ENCODE data around the gene ATP11B. TPM values are rescaled to one million over a fixed set of nuclear protein-coding genes. Genes with fewer than 3 reads are reported as not detected.

Gene ATP11B
- total RNA-seq, 1 donor from 2014 or later = 104 TPM

GRCh38 chr3:182908471-182908870, 115.2 kb downstream of the ATP11B start:
- intact Hi-C loops (cut with micrococcal nuclease) = loop anchor here (10.0 kb wide), 1 partner anchor 476 kb away; no protein-coding TSS in a partner anchor

- intact Hi-C loops (cut with micrococcal nuclease) = loop anchor here (5.0 to 10.0 kb wide), 4 partner anchors 68 to 475 kb away; partner anchors contain the start of gene MCCC1
Measured at GRCh38 chr3:182909318-182910040, 116.2 kb downstream of the ATP11B start.

- intact Hi-C loops (cut with micrococcal nuclease) = loop anchor here (5.0 kb wide), 3 partner anchors 66 to 186 kb away; partner anchors contain the start of gene MCCC1
Measured at GRCh38 chr3:182910936-182911781, 117.9 kb downstream of the ATP11B start.

- intact Hi-C loops (cut with micrococcal nuclease) = loop anchor here (5.0 kb wide), 3 partner anchors 66 to 186 kb away; partner anchors contain the start of gene MCCC1
Measured at GRCh38 chr3:182911782-182912111, 118.4 kb downstream of the ATP11B start.

GRCh38 chr3:182912474-182912873, 119.2 kb downstream of the ATP11B start:
- intact Hi-C loops (cut with micrococcal nuclease) = loop anchor here (5.0 kb wide), 3 partner anchors 65 to 185 kb away; partner anchors contain the start of gene MCCC1

- intact Hi-C loops (cut with micrococcal nuclease) = loop anchor here (5.0 kb wide), 3 partner anchors 63 to 183 kb away; partner anchors contain the start of gene MCCC1
Measured at GRCh38 chr3:182913889-182914288, 120.6 kb downstream of the ATP11B start.

- intact Hi-C loops (cut with micrococcal nuclease) = loop anchor here (5.0 kb wide), 3 partner anchors 63 to 183 kb away; partner anchors contain the start of gene MCCC1
Measured at GRCh38 chr3:182914341-182914740, 121.0 kb downstream of the ATP11B start.

- intact Hi-C loops (cut with micrococcal nuclease) = no loop called here
Measured at GRCh38 chr3:182917134-182917533, 123.8 kb downstream of the ATP11B start.

GRCh38 chr3:182919866-182920357, 126.6 kb downstream of the ATP11B start:
- intact Hi-C loops (cut with micrococcal nuclease) = no loop called here

- intact Hi-C loops (cut with micrococcal nuclease) = no loop called here
Measured at GRCh38 chr3:182920515-182921084, 127.3 kb downstream of the ATP11B start.

- intact Hi-C loops (cut with micrococcal nuclease) = no loop called here
Measured at GRCh38 chr3:182921665-182922355, 128.5 kb downstream of the ATP11B start.

GRCh38 chr3:182925330-182925943, 132.1 kb downstream of the ATP11B start:
- intact Hi-C loops (cut with micrococcal nuclease) = no loop called here

- intact Hi-C loops (cut with micrococcal nuclease) = no loop called here
Measured at GRCh38 chr3:182925944-182926337, 132.6 kb downstream of the ATP11B start.

- intact Hi-C loops (cut with micrococcal nuclease) = no loop called here
Measured at GRCh38 chr3:182935803-182936202, 142.5 kb downstream of the ATP11B start.

- intact Hi-C loops (cut with micrococcal nuclease) = no loop called here
Measured at GRCh38 chr3:182936239-182936917, 143.1 kb downstream of the ATP11B start.

- intact Hi-C loops (cut with micrococcal nuclease) = no loop called here
Measured at GRCh38 chr3:182936918-182937285, 143.6 kb downstream of the ATP11B start.

- intact Hi-C loops (cut with micrococcal nuclease) = no loop called here
Measured at GRCh38 chr3:182937293-182938051, 144.2 kb downstream of the ATP11B start.

GRCh38 chr3:182940266-182940808, 147.0 kb downstream of the ATP11B start:
- intact Hi-C loops (cut with micrococcal nuclease) = no loop called here

GRCh38 chr3:182941719-182942118, 148.4 kb downstream of the ATP11B start:
- intact Hi-C loops (cut with micrococcal nuclease) = no loop called here

All from T-helper 2 cell treated with Interferon-gamma antibody and Interleukin-4, amounts not matched to agents 100 ng/mL and 5 ng/mL, for 36 hours (primary cell).